ENCODE results near the gene C3orf22. TPM values are rescaled to one million over a fixed set of nuclear protein-coding genes. Genes with fewer than 3 reads are reported as not detected.

The C3orf22 gene
- total RNA-seq, 1 experiment from 2014 or later, result not detected

GRCh38 chr3:126570103-126570541 lies 11.4 kb upstream of the C3orf22 start:
- no peaks in the 10 kb centered on the region for H3F3A ChIP-seq (ENCODE audit: insufficient read depth, low read depth)
- ChIA-PET POLR2A (ENCODE audit: unreplicated experiment) (no interaction called here), CTCF (no interaction called here)
- intact Hi-C loops (cut with micrococcal nuclease; ENCODE audit: unreplicated experiment), result no loop called here
- no peaks in the 10 kb centered on the region for H4K20me1 ChIP-seq (ENCODE audit: insufficient read depth)
- no peak for TF ChIP-seq EZH2 (IDR thresholded peaks at IDR 0.05; ENCODE audit: low read depth)
- no peak for TF ChIP-seq CTCF (conservative IDR thresholded peaks at IDR 0.05)
- no peaks in the 10 kb centered on the region for H3K9me3 ChIP-seq (ENCODE audit: insufficient read depth, low read depth)
- 0 out of 2 replicates have a peak, but pooled peaks cover 6% of the 10 kb centered on the region for H3K4me1 ChIP-seq (replicated peaks; ENCODE audit: insufficient read depth)
- H3K79me2 ChIP-seq (ENCODE audit: low read depth), result no peaks in the 10 kb centered on the region
- no peaks in the 10 kb centered on the region; the same call in 1 of the 2 replicates for H3K9me2 ChIP-seq (ENCODE audit: insufficient read depth)
- H3K27me3 ChIP-seq (ENCODE audit: insufficient read depth, low read depth), result peaks cover 8% of the 10 kb centered on the region; the same call in 1 of the 2 replicates
- H3K4me3 ChIP-seq, result no peak overlapping the region
- BruUV-seq (replicated peaks), result no TSS peak
- H3K36me3 ChIP-seq (ENCODE audit: low read depth), result no peaks in the 10 kb centered on the region
- no peak overlapping the region for H2AFZ ChIP-seq
- DNase-seq, result no peak
- H3K4me2 ChIP-seq, result no peak overlapping the region
- no peak overlapping the region for H3K27ac ChIP-seq

- Histone ChIP-seq H3K9me2 (ENCODE audit: insufficient read depth) (no peaks in the 10 kb centered on the region; the same call in 1 of the 2 replicates), H3K36me3 (ENCODE audit: low read depth) (no peaks in the 10 kb centered on the region), H4K20me1 (ENCODE audit: insufficient read depth) (no peaks in the 10 kb centered on the region), H3K4me1 (replicated peaks; ENCODE audit: insufficient read depth) (0 out of 2 replicates have a peak, but pooled peaks cover 6% of the 10 kb centered on the region), H3K27ac (no peak overlapping the region), H3F3A (ENCODE audit: insufficient read depth, low read depth) (no peaks in the 10 kb centered on the region), H3K4me2 (no peak overlapping the region), H2AFZ (no peak overlapping the region), H3K79me2 (ENCODE audit: low read depth) (no peaks in the 10 kb centered on the region), H3K27me3 (ENCODE audit: insufficient read depth, low read depth) (peaks cover 10% of the 10 kb centered on the region; the same call in 1 of the 2 replicates), H3K4me3 (no peak overlapping the region), H3K9me3 (ENCODE audit: insufficient read depth, low read depth) (no peaks in the 10 kb centered on the region)
- CTCF ChIA-PET, result no interaction called here
- intact Hi-C loops (cut with micrococcal nuclease; ENCODE audit: unreplicated experiment), result no loop called here
- no TSS peak for BruUV-seq (replicated peaks)
- POLR2A ChIA-PET (ENCODE audit: unreplicated experiment), result no interaction called here
- DNase-seq, result no peak
- TF ChIP-seq CTCF (conservative IDR thresholded peaks at IDR 0.05) (no peak), EZH2 (IDR thresholded peaks at IDR 0.05; ENCODE audit: low read depth) (no peak)
Measured at GRCh38 chr3:126569390-126569975, 10.8 kb upstream of the C3orf22 start.

GRCh38 chr3:126568776-126569342 lies 10.1 kb upstream of the C3orf22 start:
- Histone ChIP-seq H3K27ac (no peak overlapping the region), H3K4me2 (no peak overlapping the region), H3K79me2 (ENCODE audit: low read depth) (no peaks in the 10 kb centered on the region), H3K4me3 (no peak overlapping the region), H3K9me2 (ENCODE audit: insufficient read depth) (no peaks in the 10 kb centered on the region; the same call in 1 of the 2 replicates), H3K36me3 (ENCODE audit: low read depth) (no peaks in the 10 kb centered on the region), H3K4me1 (replicated peaks; ENCODE audit: insufficient read depth) (0 out of 2 replicates have a peak, but pooled peaks cover 6% of the 10 kb centered on the region), H2AFZ (no peak overlapping the region), H3K27me3 (ENCODE audit: insufficient read depth, low read depth) (peaks cover 10% of the 10 kb centered on the region; the same call in 1 of the 2 replicates), H4K20me1 (ENCODE audit: insufficient read depth) (no peaks in the 10 kb centered on the region), H3K9me3 (ENCODE audit: insufficient read depth, low read depth) (no peaks in the 10 kb centered on the region), H3F3A (ENCODE audit: insufficient read depth, low read depth) (no peaks in the 10 kb centered on the region)
- TF ChIP-seq CTCF (conservative IDR thresholded peaks at IDR 0.05) (no peak), EZH2 (IDR thresholded peaks at IDR 0.05; ENCODE audit: low read depth) (no peak)
- ChIA-PET POLR2A (ENCODE audit: unreplicated experiment) (no interaction called here), CTCF (no interaction called here)
- intact Hi-C loops (cut with micrococcal nuclease; ENCODE audit: unreplicated experiment), result no loop called here
- no TSS peak for BruUV-seq (replicated peaks)
- DNase-seq, result no peak
